SK-N-SH (cell line): Measurements from ENCODE around the gene GSTA5. TPM values are rescaled to one million over a fixed set of nuclear protein-coding genes. Genes with fewer than 3 reads are reported as not detected.
"Not testable (repeated sequence)": the region's sequence is repeated elsewhere in the genome, so short reads cannot be mapped to it uniquely, and the experiment has no call there.

Source experiments
- CTCF ChIA-PET: fragments of 300-600, 350-600 bp; formaldehyde crosslinking; extraction: SDS; loops from one replicate; lab custom pipeline; 2021; lab: Yijun Ruan, JAX
- POLR2A ChIA-PET: fragments of 350-600 bp; sonication (Branson Sonifier 250); formaldehyde crosslinking; extraction: SDS; loops from one replicate; lab custom pipeline; 2020; ENCODE audit warnings: antibody characterized with exemption, inconsistent platforms; lab: Yijun Ruan, JAX
- DNase-seq: peaks from one replicate; pipeline ENCODE4 v3.0.0; 2012
- H2AFZ ChIP-seq: fragments of 200-600 bp; sonication (generic); 2 replicates; pipeline ENCODE4 v1.8.1; 2016; ENCODE audit warnings: antibody characterized with exemption, mild to moderate bottlenecking, low read depth
- H3F3A ChIP-seq: fragments of 200-600 bp; sonication (generic); replicated peaks from 2 replicates; pipeline ENCODE3; 2016; ENCODE audit warnings: antibody characterized with exemption, mild to moderate bottlenecking; ENCODE audit not compliant: insufficient read depth
- H3K27ac ChIP-seq, 2 experiments: fragments of 200-500 bp in 1 of 2; fragments of 200-600 bp in 1 of 2; sonication (Bioruptor generic) in 1 of 2; sonication (generic), shearing (Covaris generic) in 1 of 2; 2 replicates each; pipeline versions ENCODE4 v1.5.1 to v1.6.1; 2014 to 2016; ENCODE audit warnings: low read depth in 2 of 2, inconsistent platforms in 1 of 2, low read length in 1 of 2, mild to moderate bottlenecking in 1 of 2, mixed read lengths in 1 of 2
- H3K27me3 ChIP-seq: fragments of 200-600 bp; sonication (generic), shearing (Covaris generic); 2 replicates; pipeline ENCODE4 v1.6.1; 2016; ENCODE audit warnings: mixed run types; ENCODE audit not compliant: insufficient read depth
- H3K36me3 ChIP-seq, 2 experiments: fragments of 200-500 bp in 1 of 2; fragments of 200-600 bp in 1 of 2; sonication (Bioruptor generic) in 1 of 2; sonication (generic) in 1 of 2; replicated peaks in 1 of 2; 2 replicates each; pipeline versions ENCODE3 to v1.5.1; 2014 to 2016; ENCODE audit warnings: low read length in 1 of 2, mild to moderate bottlenecking in 1 of 2; ENCODE audit not compliant: insufficient read depth in 2 of 2, control insufficient read depth in 1 of 2
- H3K4me1 ChIP-seq, 2 experiments: fragments of 200-500 bp in 1 of 2; fragments of 200-600 bp in 1 of 2; sonication (Bioruptor generic) in 1 of 2; sonication (generic), shearing (Covaris generic) in 1 of 2; 2 replicates each; pipeline versions ENCODE4 v1.5.1 to v1.6.1; 2014 to 2016; ENCODE audit warnings: low read depth in 1 of 2, low read length in 1 of 2, mixed run types in 1 of 2; ENCODE audit not compliant: insufficient read depth in 2 of 2, control insufficient read depth in 1 of 2
- H3K4me2 ChIP-seq: fragments of 200-600 bp; sonication (generic), shearing (Covaris generic); 2 replicates; pipeline ENCODE4 v1.6.1; 2017; ENCODE audit warnings: mixed run types
- H3K4me3 ChIP-seq, 2 experiments: fragments of 200-500 bp in 1 of 2; fragments of 200-600 bp in 1 of 2; sonication (Bioruptor generic) in 1 of 2; sonication (generic), shearing (Covaris generic) in 1 of 2; 2 replicates each; pipeline versions ENCODE4 v1.5.1 to v1.8.1; 2014 to 2016; ENCODE audit warnings: low read depth in 2 of 2, inconsistent platforms in 1 of 2, low read length in 1 of 2, mild to moderate bottlenecking in 1 of 2, mixed read lengths in 1 of 2, moderate library complexity in 1 of 2
- H3K79me2 ChIP-seq: fragments of 200-600 bp; sonication (generic); 2 replicates; pipeline ENCODE4 v1.8.1; 2017; ENCODE audit warnings: mild to moderate bottlenecking; ENCODE audit not compliant: insufficient read depth
- H3K9ac ChIP-seq: fragments of 200-600 bp; sonication (generic); 2 replicates; pipeline ENCODE4 v1.6.1; 2017; ENCODE audit warnings: mixed run types
- H3K9me2 ChIP-seq: fragments of 200-600 bp; sonication (generic); 2 replicates; pipeline ENCODE4 v1.6.1; 2017; ENCODE audit warnings: mixed run types
- H3K9me3 ChIP-seq: fragments of 200-600 bp; sonication (generic); 2 replicates; pipeline ENCODE4 v1.6.1; 2017; ENCODE audit warnings: mixed run types, mild to moderate bottlenecking, moderate library complexity
- H4K20me1 ChIP-seq: fragments of 200-600 bp; sonication (generic); 2 replicates; pipeline ENCODE4 v1.6.1; 2017; ENCODE audit warnings: mild to moderate bottlenecking, mixed run types; ENCODE audit not compliant: insufficient read depth
- CHD2 ChIP-seq: fragments of 150-350 bp; IDR thresholded peaks from 2 replicates; pipeline ENCODE4 v1.6.1; 2018; ENCODE audit warnings: low read length; ENCODE audit not compliant: partially characterized antibody
- ELF1 ChIP-seq: IDR thresholded peaks from 2 replicates; pipeline ENCODE4 v1.4.0; 2012
- GABPA ChIP-seq: IDR thresholded peaks from 2 replicates; pipeline ENCODE4 v1.4.0; 2012; ENCODE audit warnings: low read depth, mild to moderate bottlenecking
- GATA2 ChIP-seq: sonication (generic); formaldehyde crosslinking; IDR thresholded peaks from 2 replicates; pipeline ENCODE4 v1.5.0; 2020; ENCODE audit warnings: mild to moderate bottlenecking, missing genetic modification reagents
- JUND ChIP-seq: IDR thresholded peaks from 2 replicates; pipeline ENCODE4 v1.4.0; 2012
- NFIC ChIP-seq: IDR thresholded peaks from 2 replicates; pipeline ENCODE4 v1.4.0; 2012; ENCODE audit warnings: borderline replicate concordance
- NRF1 ChIP-seq: IDR thresholded peaks from 2 replicates; pipeline ENCODE4 v1.6.1; 2012; ENCODE audit warnings: low read depth, mild to moderate bottlenecking, low read length
- RCOR1 ChIP-seq: fragments of 150-350 bp; IDR thresholded peaks from 2 replicates; pipeline ENCODE4 v1.6.1; 2017; ENCODE audit warnings: antibody characterized with exemption, low read length
- RXRA ChIP-seq: IDR thresholded peaks from 2 replicates; pipeline ENCODE4 v1.4.0; 2012; ENCODE audit warnings: low read depth, mild to moderate bottlenecking, borderline replicate concordance
- SIN3A ChIP-seq: IDR thresholded peaks from 2 replicates; pipeline ENCODE4 v1.6.1; 2012; ENCODE audit warnings: low read depth, mild to moderate bottlenecking, low read length, moderate library complexity, borderline replicate concordance
- TAF1 ChIP-seq: IDR thresholded peaks from 2 replicates; pipeline ENCODE4 v1.6.1; 2012; ENCODE audit warnings: low read depth, mild to moderate bottlenecking, low read length, moderate library complexity, borderline replicate concordance
- YY1 ChIP-seq: IDR thresholded peaks from 2 replicates; pipeline ENCODE4 v1.4.0; 2012; ENCODE audit warnings: low read depth, mild to moderate bottlenecking
- WGBS: methylation state at CpG from one replicate; pipeline ENCODE4 v1.1.6; 2017; ENCODE audit warnings: low lambda C conversion rate; 5-methylcytosine and 5-hydroxymethylcytosine counted together
- polyA plus RNA-seq, 3 experiments: library from polyadenylated mRNA; depleted of rRNA; stranded (reverse); fragments of >200 nt; gene quantifications; 2 replicates each; pipeline ENCODE4 v1.2.3, GENCODE V29; 2012
- TF ChIP-seq, protein P1 (sequence below): fragments of 150-350 bp; IDR thresholded peaks from 2 replicates; pipeline ENCODE4 v1.6.1; 2016; ENCODE audit warnings: mild to moderate bottlenecking, low read depth, low read length

Gene GSTA5
- polyA plus RNA-seq, 1 of the 3 experiments (the other 2 are of a cell fraction), result not detected

- DNase-seq, result no peak
- no peaks in the 10 kb centered on the region for H3K79me2 ChIP-seq
- 22% methylated on average over 13 of the region's 37 CpGs for WGBS
- H3K4me3 ChIP-seq, result no peak overlapping the region
- no peak overlapping the region for H3K27ac ChIP-seq
- no peaks in the 10 kb centered on the region for H4K20me1 ChIP-seq
- no peaks in the 10 kb centered on the region for H3K36me3 ChIP-seq
- no peaks in the 10 kb centered on the region for H3K9me2 ChIP-seq
- no peak overlapping the region for H3K9ac ChIP-seq
- no peak overlapping the region for H3K4me2 ChIP-seq
- H2AFZ ChIP-seq, result no peak overlapping the region
- peaks cover 7% of the 10 kb centered on the region; the same call in 1 of the 2 replicates for H3K27me3 ChIP-seq
- no peaks in the 10 kb centered on the region for H3K4me1 ChIP-seq
- no peak for TF ChIP-seq NRF1
- no peak for TF ChIP-seq ELF1
- TF ChIP-seq, all 33 proteins: peak for 0
- Histone ChIP-seq H3K9me3 (no peaks in the 10 kb centered on the region), H3F3A (no peaks in the 10 kb centered on the region)
- CTCF ChIA-PET, result interaction anchor here (0.7 kb wide), 1 partner anchor 13 kb away, joined by 3 read pairs; no protein-coding TSS in a partner anchor
- POLR2A ChIA-PET, result no interaction called here
Measured at GRCh38 chr6:52829046-52829817, 11.4 kb downstream of the GSTA5 start.

DNA sequence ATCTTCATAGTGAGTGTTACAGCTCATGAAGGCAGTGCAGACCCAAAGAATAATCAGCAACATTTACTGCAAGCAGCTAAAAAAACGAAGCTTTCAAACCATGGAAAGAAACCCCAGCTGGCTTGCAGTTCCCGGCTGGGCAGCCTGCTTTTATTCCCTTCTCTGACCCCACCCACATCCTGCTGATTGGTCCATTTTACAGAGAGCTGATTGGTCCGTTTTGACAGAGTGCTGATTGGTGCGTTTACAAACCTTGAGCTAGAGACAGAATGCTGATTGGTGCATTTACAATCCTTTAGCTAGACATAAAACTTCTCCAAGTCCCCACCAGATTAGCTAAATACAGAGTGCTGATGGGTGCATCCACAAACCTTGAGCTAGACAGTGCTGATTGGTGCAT is 12.0 kb downstream of the GSTA5 start:
- H3K9me2 ChIP-seq, H3K4me1 ChIP-seq, H3K9ac ChIP-seq, DNase-seq, POLR2A ChIA-PET, H3K4me2 ChIP-seq, H3K9me3 ChIP-seq, H3K27me3 ChIP-seq, H3K36me3 ChIP-seq, H3K4me3 ChIP-seq, H3F3A ChIP-seq, H4K20me1 ChIP-seq, H3K79me2 ChIP-seq, H3K27ac ChIP-seq, H2AFZ ChIP-seq: not testable (repeated sequence)
- CTCF ChIA-PET, result interaction anchor here (0.7 to 0.9 kb wide), 2 partner anchors 9 to 13 kb away, joined by 3 read pairs; no protein-coding TSS in a partner anchor
- 16% methylated on average over 4 of the region's 4 CpGs for WGBS

GRCh38 chr6:52827073-52827783 is 13.4 kb downstream of the GSTA5 start:
- DNase-seq, H3K27me3 ChIP-seq, H3K36me3 ChIP-seq, H3K9me3 ChIP-seq, H4K20me1 ChIP-seq, H3F3A ChIP-seq, CTCF ChIA-PET, POLR2A ChIA-PET, H3K9ac ChIP-seq, H3K4me1 ChIP-seq, H3K79me2 ChIP-seq, H3K27ac ChIP-seq, H2AFZ ChIP-seq, H3K9me2 ChIP-seq, H3K4me3 ChIP-seq, H3K4me2 ChIP-seq: not testable (repeated sequence)
- WGBS, result 0% methylated on average over 1 of the region's 1 CpG

- Histone ChIP-seq H3K4me1 (no peaks in the 10 kb centered on the region), H3K36me3 (no peaks in the 10 kb centered on the region), H3K79me2 (no peaks in the 10 kb centered on the region), H3K9me2 (no peaks in the 10 kb centered on the region), H3K4me2 (no peak overlapping the region), H3K4me3 (no peak overlapping the region), H2AFZ (no peak overlapping the region), H3F3A (no peaks in the 10 kb centered on the region), H4K20me1 (no peaks in the 10 kb centered on the region), H3K27me3 (peaks cover 7% of the 10 kb centered on the region; the same call in 1 of the 2 replicates), H3K9ac (no peak overlapping the region), H3K9me3 (no peaks in the 10 kb centered on the region), H3K27ac (no peak overlapping the region)
- CTCF ChIA-PET, result no interaction called here
- WGBS, result 0% methylated on average over 1 of the region's 1 CpG
- POLR2A ChIA-PET, result no interaction called here
- DNase-seq, result no peak
- TF ChIP-seq CHD2 (no peak), YY1 (no peak), NFIC (no peak), RCOR1 (no peak), SIN3A (no peak), RXRA (no peak), JUND (no peak), GATA2 (CRISPR knock-in tag) (no peak), GABPA (no peak), TAF1 (no peak)
- TF ChIP-seq, protein P1, sequence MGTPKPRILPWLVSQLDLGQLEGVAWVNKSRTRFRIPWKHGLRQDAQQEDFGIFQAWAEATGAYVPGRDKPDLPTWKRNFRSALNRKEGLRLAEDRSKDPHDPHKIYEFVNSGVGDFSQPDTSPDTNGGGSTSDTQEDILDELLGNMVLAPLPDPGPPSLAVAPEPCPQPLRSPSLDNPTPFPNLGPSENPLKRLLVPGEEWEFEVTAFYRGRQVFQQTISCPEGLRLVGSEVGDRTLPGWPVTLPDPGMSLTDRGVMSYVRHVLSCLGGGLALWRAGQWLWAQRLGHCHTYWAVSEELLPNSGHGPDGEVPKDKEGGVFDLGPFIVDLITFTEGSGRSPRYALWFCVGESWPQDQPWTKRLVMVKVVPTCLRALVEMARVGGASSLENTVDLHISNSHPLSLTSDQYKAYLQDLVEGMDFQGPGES, result no peak
Measured at GRCh38 chr6:52826513-52826912, 14.1 kb downstream of the GSTA5 start.
